Endothelial cell of umbilical vein (primary cell): ENCODE results near the gene PTPRK. TPM values are rescaled to one million over a fixed set of nuclear protein-coding genes. Genes with fewer than 3 reads are reported as not detected.
"Not testable (repeated sequence)": the region's sequence is repeated elsewhere in the genome, so short reads cannot be mapped to it uniquely, and the experiment has no call there.

ENCODE experiments used
- BruUV-seq: library from RNA; stranded (reverse); fragments of 400-500 nt; replicated peaks from 2 replicates; lab custom pipeline; 2021; lab: Mats Ljungman, UMichigan
- CTCF ChIA-PET: fragments of 300-600, 350-600 bp; sonication (Branson Sonifier 250); formaldehyde crosslinking; loops from one replicate; lab custom pipeline; 2021; ENCODE audit warnings: antibody characterized with exemption, inconsistent platforms; lab: Charles Lee
- POLR2A ChIA-PET: fragments of 300-600, 350-600 bp; sonication (Branson Sonifier 250); formaldehyde crosslinking; loops from one replicate; lab custom pipeline; 2021; ENCODE audit warnings: antibody characterized with exemption, inconsistent platforms; lab: Charles Lee
- DNase-seq: peaks from one replicate; pipeline ENCODE4 v3.0.0-alpha.2; 2011; ENCODE audit warnings: low read depth, low spot score
- FAIRE-seq: peaks from 2 replicates; lab custom pipeline; 2011; peaks lifted over from hg19 to GRCh38; lab: Jason Lieb, UNC
- H2AFZ ChIP-seq: 2 replicates; pipeline ENCODE4 v1.6.0; 2012; ENCODE audit warnings: low read depth, low read length, control low read depth, inconsistent platforms
- H3K27ac ChIP-seq: 2 replicates; pipeline ENCODE4 v1.5.1; 2011; ENCODE audit warnings: low read depth, mild to moderate bottlenecking, control low read depth, low read length, moderate library complexity; ENCODE audit not compliant: insufficient read depth
- H3K27me3 ChIP-seq, 2 experiments: 2 replicates each; pipeline versions ENCODE4 v1.6.0 to v1.6.1; 2011; ENCODE audit warnings: low read length in 2 of 2, mixed read lengths in 1 of 2; ENCODE audit not compliant: control insufficient read depth in 2 of 2, insufficient read depth in 2 of 2
- H3K36me3 ChIP-seq, 2 experiments: 2 replicates in 1 of 2; 3 replicates in 1 of 2; pipeline ENCODE4 v1.5.1; 2011; ENCODE audit warnings: low read length in 2 of 2, mild to moderate bottlenecking in 1 of 2, moderate library complexity in 1 of 2; ENCODE audit not compliant: control insufficient read depth in 2 of 2, insufficient read depth in 2 of 2; ENCODE audit errors: extremely low read depth in 1 of 2
- H3K4me1 ChIP-seq: 3 replicates; pipeline ENCODE4 v1.5.1; 2011; ENCODE audit warnings: mild to moderate bottlenecking, low read length; ENCODE audit not compliant: control insufficient read depth, insufficient read depth; ENCODE audit errors: extremely low read depth
- H3K4me2 ChIP-seq: 2 replicates; pipeline ENCODE4 v1.6.1; 2011; ENCODE audit warnings: low read length, control low read depth, mixed read lengths; ENCODE audit not compliant: insufficient read depth
- H3K4me3 ChIP-seq, 3 experiments: fragments of 200-600 bp in 1 of 3; sonication (generic), shearing (Covaris generic) in 1 of 3; replicated peaks in 1 of 3; 2 replicates each; pipeline ENCODE4 v1.5.1; 2011 to 2016; ENCODE audit warnings: control low read depth in 3 of 3, low read length in 3 of 3, mild to moderate bottlenecking in 2 of 3, inconsistent platforms in 1 of 3, low read depth in 1 of 3, moderate library complexity in 1 of 3; ENCODE audit not compliant: insufficient read depth in 1 of 3
- H3K79me2 ChIP-seq: 2 replicates; pipeline ENCODE4 v1.6.0; 2012; ENCODE audit warnings: low read length, inconsistent platforms; ENCODE audit not compliant: control insufficient read depth, insufficient read depth
- H3K9ac ChIP-seq: replicated peaks from 2 replicates; pipeline ENCODE3; 2011; ENCODE audit warnings: low read length, control low read depth; ENCODE audit not compliant: insufficient read depth; ENCODE audit errors: extremely low read depth
- H3K9me1 ChIP-seq: replicated peaks from 3 replicates; pipeline ENCODE4 v1.6.0; 2011; ENCODE audit warnings: mild to moderate bottlenecking, low read length; ENCODE audit not compliant: control insufficient read depth, insufficient read depth; ENCODE audit errors: extremely low read depth
- H3K9me3 ChIP-seq: replicated peaks from 2 replicates; pipeline ENCODE4 v1.5.1; 2012; ENCODE audit warnings: low read length, inconsistent platforms; ENCODE audit not compliant: control insufficient read depth, insufficient read depth
- H4K20me1 ChIP-seq: replicated peaks from 2 replicates; pipeline ENCODE3; 2011; ENCODE audit warnings: mild to moderate bottlenecking, low read length; ENCODE audit not compliant: control insufficient read depth, insufficient read depth; ENCODE audit errors: extremely low read depth
- POLR2A ChIP-seq: IDR thresholded peaks from 2 replicates; pipeline ENCODE4 v1.6.1; 2012; ENCODE audit warnings: low read depth, mild to moderate bottlenecking, control low read depth, low read length
- dilution Hi-C: fragments of 300-500 bp; cut with MboI; formaldehyde crosslinking; loops from one replicate; pipeline ENCODE4 v1.15.0; 2019; ENCODE audit warnings: low sequenced_read_pairs; ENCODE audit not compliant: extremely low pct_ligation_motif_present
- intact Hi-C: fragments of 100-400 bp; cut with micrococcal nuclease; formaldehyde crosslinking; loops from one replicate; pipeline ENCODE4 v1.10.0; 2022
- polyA plus RNA-seq, 4 experiments: library from polyadenylated mRNA; depleted of rRNA in 3 of 4; stranded (reverse) in 3 of 4; unstranded in 1 of 4; fragments of >200 nt; gene quantifications; 2 replicates each; pipeline versions ENCODE4 v1.2.1 to v1.2.3, GENCODE V29; 2011 to 2012; ENCODE audit warnings: missing spikeins in 1 of 4
- total RNA-seq: library from RNA; stranded (reverse); gene quantifications from 2 replicates; pipeline ENCODE4 v1.2.3, GENCODE V29; 2021
- TF ChIP-seq, protein P1 (sequence below), 2 donors: IDR thresholded peaks; 1 replicate in 1 of 2; 2 replicates in 1 of 2; pipeline ENCODE4 v1.5.1; 2011; ENCODE audit warnings: low read length in 2 of 2, mild to moderate bottlenecking in 2 of 2, moderate library complexity in 2 of 2, control low read depth in 1 of 2, inconsistent platforms in 1 of 2, low read depth in 1 of 2; ENCODE audit not compliant: insufficient read depth in 1 of 2; ENCODE audit errors: extremely low read depth in 1 of 2

Gene PTPRK
- total and polyA plus RNA-seq, 2 donors (not counting 3 experiments of a cell fraction or from before 2014, with no cell fraction given), result 15.2 to 74.0 TPM

DNA sequence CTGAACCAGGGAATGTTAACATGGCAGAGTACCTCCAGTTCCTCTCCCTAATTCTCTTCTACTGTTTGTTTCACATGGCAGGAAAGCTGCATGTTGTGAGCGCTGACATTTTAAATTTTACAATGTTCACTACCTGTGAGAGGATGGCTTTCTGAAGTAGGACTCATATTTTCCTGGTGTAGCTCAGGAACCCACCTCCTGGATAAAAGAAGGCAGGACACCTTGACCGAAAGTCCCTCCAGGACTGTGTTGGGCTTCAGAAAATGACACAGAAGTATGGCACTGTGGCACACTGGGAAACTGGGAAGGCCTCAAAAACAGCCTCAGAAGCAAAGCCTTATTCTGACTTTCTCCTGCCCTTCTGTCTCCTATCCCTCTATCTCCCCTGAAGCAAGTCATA, 33.3 kb downstream of the PTPRK start:
- H3K36me3 ChIP-seq, result no peaks in the 10 kb centered on the region
- H3K27ac ChIP-seq, result peak overlapping the region; percentile 15
- no peak overlapping the region for H3K4me3 ChIP-seq
- peaks cover 54% of the 10 kb centered on the region for H3K79me2 ChIP-seq
- peaks cover 55% of the 10 kb centered on the region for H3K4me1 ChIP-seq
- BruUV-seq, result no TSS peak
- ChIA-PET POLR2A (no interaction called here), CTCF (interaction anchor here (1.0 to 1.6 kb wide), 3 partner anchors 12 to 631 kb away, joined by 3 to 7 read pairs (median 5); no protein-coding TSS in a partner anchor)
- H2AFZ ChIP-seq, result no peak overlapping the region
- H3K9ac ChIP-seq, result no peak overlapping the region
- intact Hi-C loops, result no loop called here
- DNase-seq (peak; percentile 21), FAIRE-seq (no peak)
- no peaks in the 10 kb centered on the region for H3K9me1 ChIP-seq
- dilution Hi-C loops, result no loop called here
- H3K27me3 ChIP-seq, result no peaks in the 10 kb centered on the region
- no peaks in the 10 kb centered on the region for H3K9me3 ChIP-seq
- TF ChIP-seq POLR2A, result no peak
- TF ChIP-seq, protein P1, sequence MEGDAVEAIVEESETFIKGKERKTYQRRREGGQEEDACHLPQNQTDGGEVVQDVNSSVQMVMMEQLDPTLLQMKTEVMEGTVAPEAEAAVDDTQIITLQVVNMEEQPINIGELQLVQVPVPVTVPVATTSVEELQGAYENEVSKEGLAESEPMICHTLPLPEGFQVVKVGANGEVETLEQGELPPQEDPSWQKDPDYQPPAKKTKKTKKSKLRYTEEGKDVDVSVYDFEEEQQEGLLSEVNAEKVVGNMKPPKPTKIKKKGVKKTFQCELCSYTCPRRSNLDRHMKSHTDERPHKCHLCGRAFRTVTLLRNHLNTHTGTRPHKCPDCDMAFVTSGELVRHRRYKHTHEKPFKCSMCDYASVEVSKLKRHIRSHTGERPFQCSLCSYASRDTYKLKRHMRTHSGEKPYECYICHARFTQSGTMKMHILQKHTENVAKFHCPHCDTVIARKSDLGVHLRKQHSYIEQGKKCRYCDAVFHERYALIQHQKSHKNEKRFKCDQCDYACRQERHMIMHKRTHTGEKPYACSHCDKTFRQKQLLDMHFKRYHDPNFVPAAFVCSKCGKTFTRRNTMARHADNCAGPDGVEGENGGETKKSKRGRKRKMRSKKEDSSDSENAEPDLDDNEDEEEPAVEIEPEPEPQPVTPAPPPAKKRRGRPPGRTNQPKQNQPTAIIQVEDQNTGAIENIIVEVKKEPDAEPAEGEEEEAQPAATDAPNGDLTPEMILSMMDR (IDR thresholded peaks at IDR 0.05; ENCODE audit: extremely low read depth in 1 of 2, insufficient read depth in 1 of 2, low read depth in 1 of 2, low read length in 2 of 2), result peak; percentile 31 to 39
- no peak overlapping the region for H3K4me2 ChIP-seq
- H4K20me1 ChIP-seq, result no peaks in the 10 kb centered on the region

DNA sequence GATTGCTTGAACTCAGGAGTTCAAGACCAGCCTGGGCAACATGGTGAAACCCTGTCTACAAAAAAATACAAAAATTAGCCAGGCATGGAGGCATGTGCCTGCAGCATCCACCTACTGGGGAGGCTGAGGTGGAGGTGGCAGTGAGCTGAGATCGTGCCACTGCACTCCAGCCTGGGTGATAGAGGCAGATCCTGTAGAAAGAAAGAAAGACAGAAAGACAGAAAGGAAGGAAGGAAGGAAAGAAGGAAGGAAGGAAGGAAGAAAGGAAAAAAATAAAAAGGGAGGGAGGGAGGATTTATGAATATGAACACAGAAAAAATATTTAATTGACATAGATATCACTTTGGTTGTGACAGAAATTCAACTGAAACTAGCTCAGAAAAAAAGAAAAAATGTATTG, 33.8 kb downstream of the PTPRK start:
- dilution Hi-C loops, H3K9me1 ChIP-seq, H3K27me3 ChIP-seq, H3K4me2 ChIP-seq, POLR2A ChIA-PET, intact Hi-C loops, H3K27ac ChIP-seq, H3K36me3 ChIP-seq, H2AFZ ChIP-seq, DNase-seq, FAIRE-seq, H3K9ac ChIP-seq, BruUV-seq, H3K9me3 ChIP-seq, H3K4me3 ChIP-seq, H4K20me1 ChIP-seq: not testable (repeated sequence)
- CTCF ChIA-PET, result interaction anchor here (1.0 to 1.6 kb wide), 3 partner anchors 12 to 631 kb away, joined by 3 to 7 read pairs (median 5); no protein-coding TSS in a partner anchor
- peaks cover 55% of the 10 kb centered on the region for H3K79me2 ChIP-seq
- H3K4me1 ChIP-seq, result peaks cover 50% of the 10 kb centered on the region
